Measurements from ENCODE around the gene RHOC. TPM values are rescaled to one million over a fixed set of nuclear protein-coding genes. Genes with fewer than 3 reads are reported as not detected.
A peak's percentile ranks its signal among the peaks of the same experiment; 100 is the strongest.

Gene RHOC
- total RNA-seq, 1 experiment from 2014 or later: 154 TPM

- no peaks in the 10 kb centered on the region for H3K27me3 ChIP-seq (ENCODE audit: insufficient read depth, low read length)
- H3K27ac ChIP-seq (ENCODE audit: low read depth, low read length): peak within 1 kb of the TSS; percentile 88
- no peaks in the 10 kb centered on the region for H4K20me1 ChIP-seq (ENCODE audit: insufficient read depth)
- peak; percentile 59 for DNase-seq (ENCODE audit: low read depth, low spot score)
- H3K9me2 ChIP-seq (ENCODE audit: insufficient read depth): no peaks in the 10 kb centered on the region
- RAD21 ChIA-PET (ENCODE audit: low non-redundant PET in 1 of 2, low total read pairs in 2 of 2, uncharacterized antibody in 2 of 2, unreplicated experiment in 2 of 2): interaction anchor here in 1 of 2 experiments (1.2 kb wide), 1 partner anchor 42 kb away, joined by 3 read pairs; no protein-coding TSS in a partner anchor
- no TSS peak for BruUV-seq (replicated peaks)
- peak within 1 kb of the TSS; percentile 88 for H3K4me2 ChIP-seq (ENCODE audit: low read length)
- intact Hi-C loops (cut with micrococcal nuclease): loop anchor here (2.0 kb wide), 1 partner anchor 30 kb away; no protein-coding TSS in a partner anchor
- ATAC-seq: peak; percentile 79
- peaks cover 27% of the 10 kb centered on the region for H3K79me2 ChIP-seq (ENCODE audit: insufficient read depth, low read length)
- no peak within 1 kb of the TSS for H2AFZ ChIP-seq (ENCODE audit: low read depth, low read length, poor library complexity, severe bottlenecking)
- CTCF ChIA-PET: interaction anchor here (0.9 to 1.5 kb wide), 3 partner anchors 31 to 283 kb away, joined by 4 to 5 read pairs (median 5); no protein-coding TSS in a partner anchor
- POLR2A ChIA-PET: interaction anchor here (0.8 to 2.4 kb wide), 6 partner anchors 13 to 283 kb away, joined by 3 to 9 read pairs (median 4); no protein-coding TSS in a partner anchor
- H3K4me1 ChIP-seq (ENCODE audit: control insufficient read depth in 1 of 2, insufficient read depth in 2 of 2, low read length in 2 of 2): peaks cover 4 to 29% of the 10 kb centered on the region in 2 experiments; a peak in 3 of 4 replicates
- H3K9me3 ChIP-seq (ENCODE audit: control insufficient read depth in 1 of 2, insufficient read depth in 1 of 2, low read depth in 1 of 2, low read length in 2 of 2): no peaks in the 10 kb centered on the region
- peaks cover 6 to 7% of the 10 kb centered on the region in 2 experiments; a peak in 2 of 4 replicates for H3K36me3 ChIP-seq (ENCODE audit: control insufficient read depth in 1 of 2, insufficient read depth in 2 of 2, low read length in 2 of 2)
- peak within 1 kb of the TSS; percentile 71 to 72 for H3K4me3 ChIP-seq (replicated peaks in 1 of 2; ENCODE audit: low read depth in 1 of 2, low read length in 2 of 2)
- H3K9ac ChIP-seq (ENCODE audit: low read length): peak within 1 kb of the TSS; percentile 88
- TF ChIP-seq ATF3 (IDR thresholded peaks at IDR 0.05) (no peak), POLR2AphosphoS5 (IDR thresholded peaks at IDR 0.05; ENCODE audit: low read depth, low read length) (peak; percentile 65), SRF (IDR thresholded peaks at IDR 0.05; ENCODE audit: low read depth) (no peak), TCF7L2 (IDR thresholded peaks at IDR 0.05; ENCODE audit: borderline replicate concordance, extremely low read depth, insufficient read depth, insufficient read length) (no peak), RAD21 (IDR thresholded peaks at IDR 0.05; ENCODE audit: low read depth) (no peak), JUND (IDR thresholded peaks at IDR 0.05) (no peak), CTCF (IDR thresholded peaks at IDR 0.05 in 2 of 3, conservative IDR thresholded peaks at IDR 0.05 in 1 of 3; ENCODE audit: borderline replicate concordance in 1 of 3, insufficient read depth in 1 of 3, low read depth in 2 of 3, low read length in 2 of 3) (no peak), EZH2 (IDR thresholded peaks at IDR 0.05) (no peak), SP1 (IDR thresholded peaks at IDR 0.05; ENCODE audit: low read depth) (no peak), ZFX (IDR thresholded peaks at IDR 0.05) (peak; percentile 96; the same call in 1 of the 2 replicates), CEBPB (IDR thresholded peaks at IDR 0.05; ENCODE audit: low read depth) (no peak), ZNF274 (IDR thresholded peaks at IDR 0.05; ENCODE audit: low read depth, low read length) (no peak), EGR1 (IDR thresholded peaks at IDR 0.05; ENCODE audit: low read depth) (no peak), SIN3A (IDR thresholded peaks at IDR 0.05; ENCODE audit: low read depth) (peak; percentile 4; the same call in 1 of the 2 replicates), ELF1 (IDR thresholded peaks at IDR 0.05; ENCODE audit: borderline replicate concordance, low read depth) (no peak), CBX3 (IDR thresholded peaks at IDR 0.05; ENCODE audit: low read depth) (0 out of 2 replicates have a peak, but pooled peaks have one; percentile 11), FOSL1 (IDR thresholded peaks at IDR 0.05; ENCODE audit: low read depth) (no peak), POLR2A (IDR thresholded peaks at IDR 0.05; ENCODE audit: borderline replicate concordance, extremely low read depth, insufficient read depth, insufficient read length) (no peak), ZBTB33 (IDR thresholded peaks at IDR 0.05; ENCODE audit: extremely low read depth, insufficient replicate concordance, low read length) (no peak), MAX (IDR thresholded peaks at IDR 0.05) (peak; percentile 63)
Measured at GRCh38 chr1:112674440-112674985, 32.4 kb downstream of the RHOC start, which contains the start of gene MOV10. MOV10 (plus strand) TSS chr1:112674659; CDS start chr1:112674913, 254 bp downstream.

Data from HCT116 (cell line).